Iris pigment epithelial cell (primary cell): ENCODE measurements around the gene DGKB.
A peak's percentile ranks its signal among the peaks of the same experiment; 100 is the strongest.

Experiments used
- DNase-seq: peaks from one replicate; pipeline ENCODE4 v3.0.0-alpha.2; 2011; ENCODE audit warnings: low read depth

The DGKB gene

DNA sequence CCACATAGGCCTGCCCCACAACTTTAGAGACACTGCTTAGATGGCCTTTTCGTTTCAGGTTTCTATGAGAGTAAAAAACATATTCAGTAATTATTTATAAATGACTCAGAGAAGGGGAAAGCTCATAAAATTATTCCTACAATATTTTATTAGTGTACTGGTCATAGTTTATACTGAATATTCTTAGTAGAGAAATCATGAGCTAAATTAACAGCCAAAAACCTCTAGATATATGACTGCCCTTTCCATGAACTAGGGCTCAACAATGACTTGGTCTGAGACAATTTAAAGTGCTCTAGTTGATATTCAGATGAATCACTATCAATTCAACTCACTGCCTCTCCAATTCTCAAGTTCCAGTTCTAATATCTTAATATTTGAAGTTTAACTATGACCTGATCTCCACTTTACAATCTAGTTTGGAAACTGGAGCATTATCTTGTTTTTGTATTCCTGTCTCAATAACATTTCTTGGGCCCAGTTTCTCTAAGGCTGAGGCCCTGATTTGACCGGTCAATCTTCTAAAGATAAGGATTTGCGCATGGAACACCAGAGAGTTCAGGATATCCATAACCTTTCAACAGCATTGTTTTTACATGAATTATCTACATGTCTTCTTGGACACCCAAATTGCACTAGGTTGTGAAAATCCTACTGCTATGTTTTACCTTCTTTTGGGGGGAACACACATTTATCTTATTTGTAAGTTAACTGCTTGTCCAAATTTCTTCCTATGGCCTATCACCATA lies 141.6 kb downstream of the DGKB start:
- no peak for DNase-seq

GRCh38 chr7:14759785-14760184 lies 142.8 kb downstream of the DGKB start:
- DNase-seq = no peak

- peak; percentile 66 for DNase-seq
These were observed 147.9 kb downstream of the DGKB start for GRCh38 chr7:14754631-14755030.

- no peak for DNase-seq
These were observed 150.2 kb downstream of the DGKB start for GRCh38 chr7:14752301-14752700.

GRCh38 chr7:14751461-14751860 lies 151.1 kb downstream of the DGKB start:
- DNase-seq = peak; percentile 3

DNA sequence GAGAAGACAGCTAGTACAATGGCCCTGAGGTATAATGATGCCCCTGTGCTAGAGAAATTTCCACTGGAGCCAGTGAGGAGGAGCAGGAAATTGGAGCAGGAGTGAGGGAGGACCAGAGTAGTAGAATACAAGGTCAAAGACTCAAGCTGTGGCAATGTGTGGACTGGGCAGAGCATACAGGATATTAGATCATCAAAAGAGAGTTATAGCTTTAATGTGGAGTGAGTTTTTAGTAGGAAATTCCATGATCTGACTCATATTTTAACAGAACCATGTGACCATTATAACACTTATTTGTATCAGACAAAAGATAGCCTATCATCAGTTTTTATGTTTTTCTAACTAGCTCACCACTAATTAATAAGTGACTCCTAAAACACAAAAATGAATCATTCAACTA lies 154.1 kb downstream of the DGKB start:
- DNase-seq = peak; percentile 81

DNA sequence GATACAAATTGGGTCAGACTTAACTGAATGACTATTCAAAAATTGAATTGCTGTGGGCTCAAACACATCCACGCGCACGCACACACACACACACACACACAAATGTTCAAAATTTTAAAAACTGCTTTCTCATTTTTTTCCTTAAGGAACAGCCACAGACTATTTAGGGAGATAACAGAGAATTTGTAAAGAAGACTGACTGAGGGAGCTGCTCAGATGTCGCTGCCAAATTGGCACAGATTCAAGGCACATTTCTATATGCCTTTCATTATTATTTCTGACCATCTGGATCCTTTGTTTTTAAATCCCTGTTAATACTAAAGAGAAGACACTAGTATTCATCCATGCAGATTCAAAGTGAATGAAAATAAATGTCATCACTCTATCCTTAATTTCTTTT lies 154.8 kb downstream of the DGKB start:
- peak; percentile 5 for DNase-seq

- no peak for DNase-seq
These were observed 157.5 kb downstream of the DGKB start for GRCh38 chr7:14745076-14745475.

DNA sequence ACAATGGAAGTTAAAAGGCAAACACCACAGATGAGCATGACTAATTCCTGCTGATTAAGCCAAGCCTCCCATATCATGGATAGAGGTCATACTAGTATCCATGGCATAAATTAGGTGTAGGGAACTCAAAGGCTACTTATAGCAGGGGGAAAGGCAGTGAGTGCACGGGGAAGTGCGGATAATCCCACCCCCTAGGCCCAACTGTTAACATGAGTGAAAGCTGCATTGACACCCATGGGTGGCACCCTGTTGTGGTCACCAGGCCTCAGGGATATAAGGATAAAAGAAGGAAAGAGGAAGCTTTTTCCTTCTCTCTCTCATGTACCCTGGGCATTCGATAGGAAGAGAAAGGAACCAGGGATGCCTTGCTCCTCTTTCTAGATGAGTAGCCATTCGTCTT lies 161.9 kb downstream of the DGKB start:
- no peak for DNase-seq

DNA sequence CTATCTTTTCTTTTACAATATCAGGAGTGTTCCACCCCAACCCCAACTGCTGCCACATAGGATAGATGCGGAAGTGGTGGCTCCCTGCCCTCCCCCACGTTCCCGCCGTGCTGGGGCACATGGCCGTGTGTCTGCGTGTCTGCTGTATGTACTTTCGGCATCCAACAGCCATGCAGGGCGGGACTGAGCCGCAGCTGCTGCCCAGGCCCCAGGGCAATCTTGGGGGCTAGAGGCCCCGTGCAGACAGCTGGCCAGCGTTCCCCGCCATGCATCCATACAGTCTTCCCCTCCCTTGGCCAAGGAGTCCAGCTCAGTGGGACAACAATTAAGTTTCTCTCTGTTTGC lies 162.7 kb downstream of the DGKB start:
- no peak for DNase-seq

DNA sequence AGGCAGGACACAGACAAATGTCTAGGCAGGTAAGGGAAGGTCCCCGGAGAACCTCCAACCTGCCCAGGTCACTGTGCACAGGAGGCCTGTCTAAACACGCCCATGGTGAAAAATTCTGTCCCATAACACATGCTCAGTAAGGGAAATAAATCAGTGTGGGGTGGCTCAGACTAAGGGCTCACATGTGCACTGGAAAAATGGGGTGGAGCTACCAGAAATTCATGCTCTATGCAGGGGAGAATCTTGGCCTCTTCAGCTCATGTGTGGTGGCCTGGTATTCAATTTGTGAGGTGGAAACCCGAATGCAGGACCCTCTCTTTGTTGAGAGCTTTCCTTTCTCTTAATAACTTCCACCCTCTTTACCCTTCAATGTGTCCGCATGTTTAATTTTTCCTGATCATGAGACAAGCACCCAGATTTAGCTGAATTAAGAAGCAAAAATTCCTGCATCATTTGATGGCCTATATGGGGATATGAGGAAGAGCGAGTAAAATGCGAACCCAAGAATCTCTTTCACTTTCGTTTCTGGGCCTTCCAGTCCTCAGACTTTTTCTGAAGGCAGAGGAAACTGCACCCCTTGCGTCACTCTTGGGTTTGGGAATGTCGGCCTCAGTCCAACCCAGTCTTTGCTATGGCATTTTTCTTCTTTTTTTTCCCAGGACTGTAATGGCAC lies 163.2 kb downstream of the DGKB start:
- no peak for DNase-seq

DNA sequence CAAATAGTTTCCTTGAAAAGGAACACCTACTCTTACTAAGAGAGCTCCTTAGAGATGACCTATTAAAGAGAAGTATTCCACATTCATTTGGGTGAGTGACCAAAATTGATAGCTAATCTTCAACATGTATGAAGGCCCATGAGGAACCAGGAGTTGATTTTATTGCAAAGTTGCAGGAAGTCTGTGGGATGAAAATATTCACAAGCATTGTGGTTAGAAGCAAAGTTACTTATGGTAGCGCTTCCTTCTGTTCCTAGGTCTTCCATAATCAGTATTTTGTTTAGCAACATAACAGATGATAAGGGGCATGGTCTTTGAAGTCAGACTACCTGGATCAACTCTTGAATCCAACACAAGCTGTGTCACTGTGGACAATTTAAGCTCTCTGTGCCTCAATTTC lies 164.5 kb downstream of the DGKB start:
- DNase-seq = no peak

DNA sequence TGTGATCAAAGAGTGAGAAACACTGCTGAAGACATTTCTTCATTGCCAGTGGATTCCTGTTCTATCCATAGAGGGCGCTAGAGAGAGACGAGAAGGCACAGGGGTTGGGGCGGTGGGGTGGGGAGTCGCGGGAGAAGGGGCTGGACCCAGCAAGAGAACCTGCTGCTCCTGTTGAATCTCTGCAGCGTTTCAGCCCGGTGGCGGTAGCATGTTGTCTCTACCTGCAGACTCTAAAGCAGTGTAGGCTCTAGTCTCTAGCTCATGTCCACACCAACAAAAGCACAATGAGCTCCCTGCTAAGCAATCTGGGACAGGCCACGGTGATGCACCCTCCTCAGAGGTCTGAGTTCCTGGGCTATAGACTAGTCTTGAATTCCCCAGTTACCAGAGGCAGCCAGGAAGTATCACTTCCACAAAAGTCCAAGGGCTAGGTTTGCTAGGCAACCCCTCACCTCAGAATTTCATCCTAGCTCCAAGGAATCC lies 167.7 kb downstream of the DGKB start:
- DNase-seq = no peak

DNA sequence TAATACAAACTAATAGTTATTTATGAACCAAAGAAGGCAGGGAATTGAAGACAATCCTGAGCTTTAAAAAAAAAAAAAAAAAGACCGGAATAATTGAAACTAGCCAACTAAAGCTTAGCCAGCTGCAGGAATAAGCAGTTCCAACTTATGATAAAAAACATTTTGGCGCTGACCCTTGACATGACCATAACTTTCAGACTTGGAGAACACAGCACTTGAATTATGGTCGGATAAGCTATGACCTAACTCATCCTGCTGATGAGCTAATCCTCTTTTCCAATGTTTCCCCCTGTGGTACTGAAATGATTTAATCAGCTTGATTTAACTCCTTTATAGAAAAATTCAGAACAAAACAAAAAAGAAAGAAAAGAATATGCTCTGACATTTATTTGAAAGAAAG lies 181.8 kb downstream of the DGKB start:
- DNase-seq = no peak

DNA sequence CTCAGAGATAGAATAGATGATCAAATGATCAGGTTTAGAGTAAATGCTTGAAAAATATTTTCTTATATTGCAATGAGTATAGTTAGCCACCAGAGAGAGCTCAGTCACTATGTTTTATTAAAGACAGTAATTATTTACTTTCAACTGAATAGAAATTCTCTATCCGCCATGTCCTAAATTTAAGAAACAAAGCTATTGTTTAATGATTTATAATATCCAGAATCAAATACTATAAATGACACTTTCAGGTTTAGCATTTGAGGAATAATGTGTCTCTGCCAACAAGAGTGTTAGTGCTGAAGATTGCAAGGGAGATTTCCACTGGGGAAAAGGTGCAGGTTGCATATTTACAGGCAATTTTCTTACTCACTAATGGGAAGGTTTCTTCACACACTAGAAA lies 184.7 kb downstream of the DGKB start:
- DNase-seq = peak; percentile 10

DNA sequence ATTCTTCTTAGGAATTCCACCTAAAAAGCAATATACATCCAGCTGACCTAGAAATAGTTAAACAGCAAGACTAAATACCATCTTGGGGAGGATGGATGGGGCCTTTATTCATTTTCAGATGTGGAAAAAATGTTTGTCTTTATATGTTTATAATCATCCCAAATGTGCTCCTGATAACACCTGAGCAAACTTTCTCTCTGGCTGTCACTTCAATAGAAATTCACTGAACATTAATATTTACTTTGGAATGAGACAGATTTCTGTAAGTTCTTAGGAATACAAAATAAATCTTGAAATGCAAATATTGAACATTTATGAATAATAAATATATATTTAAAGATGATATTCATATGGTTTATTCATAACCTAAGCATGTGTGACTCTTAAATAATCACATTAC lies 185.4 kb downstream of the DGKB start:
- DNase-seq = no peak

DNA sequence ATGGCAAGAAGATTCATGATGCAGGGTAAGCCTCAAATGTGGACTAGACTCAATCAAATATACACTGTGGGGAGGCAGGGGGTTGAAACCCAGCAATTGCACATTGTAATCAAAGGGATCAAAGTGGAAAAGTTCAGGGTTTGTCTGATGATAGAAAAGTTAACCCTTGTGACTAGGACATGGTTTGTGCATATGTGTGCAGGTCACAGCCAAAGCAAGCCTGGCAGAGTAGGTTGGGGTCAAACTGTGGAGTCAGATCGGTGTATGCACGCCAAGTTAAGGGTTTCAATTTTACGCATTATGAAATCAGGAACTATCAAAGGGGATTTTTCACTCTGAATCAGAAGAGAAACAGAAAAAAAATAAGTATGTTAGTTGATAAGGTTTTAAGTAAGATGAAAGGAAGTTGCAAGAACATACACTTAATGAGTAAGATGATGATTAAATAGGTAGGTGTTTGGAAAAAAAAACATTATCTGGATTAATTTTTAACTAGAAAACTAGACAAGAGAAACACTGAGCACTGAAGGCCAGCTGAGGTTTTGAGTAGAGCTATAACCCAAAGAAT lies 188.3 kb downstream of the DGKB start:
- no peak for DNase-seq

DNA sequence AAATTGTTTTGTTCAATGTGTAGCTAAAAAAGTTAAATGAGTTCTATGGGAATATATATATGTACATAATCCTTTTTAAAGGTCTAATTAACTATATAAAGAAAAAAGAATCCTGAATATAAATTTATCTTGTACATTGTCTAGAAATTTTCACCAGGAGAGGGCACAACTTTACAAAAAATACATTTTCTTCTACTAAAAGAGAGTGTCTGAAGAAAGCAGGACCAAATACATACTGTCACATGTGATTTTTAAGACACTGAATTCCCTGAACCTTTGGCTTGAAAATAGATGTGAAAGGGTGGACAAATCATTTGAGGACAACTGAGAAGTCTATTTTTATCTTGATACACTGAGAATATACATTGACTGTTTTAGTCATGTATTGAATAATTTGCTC lies 204.3 kb downstream of the DGKB start:
- no peak for DNase-seq

DNA sequence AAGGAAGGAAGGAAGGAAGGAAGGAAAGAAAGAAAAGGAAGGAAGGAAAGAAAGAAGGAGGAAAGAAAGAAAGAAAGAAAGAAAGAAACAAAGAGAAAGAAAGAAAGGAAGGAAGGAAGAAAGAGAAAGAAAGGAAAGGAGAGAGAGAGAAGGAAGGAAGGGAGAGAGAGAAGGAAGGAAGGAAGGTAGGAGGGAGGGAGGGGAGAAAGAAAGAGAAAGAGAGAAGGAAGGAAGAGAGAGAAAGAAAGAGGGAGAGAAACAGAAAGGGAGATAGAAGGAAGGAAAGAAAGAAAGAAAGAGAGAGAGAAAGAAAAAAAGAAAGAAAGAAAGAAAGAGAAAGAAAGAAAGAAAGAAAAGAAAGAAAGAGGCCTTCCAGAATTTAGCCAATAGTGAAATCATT lies 204.9 kb downstream of the DGKB start:
- no peak for DNase-seq

- peak; percentile 20 for DNase-seq
These were observed 210.9 kb downstream of the DGKB start for GRCh38 chr7:14691597-14692203.

DNA sequence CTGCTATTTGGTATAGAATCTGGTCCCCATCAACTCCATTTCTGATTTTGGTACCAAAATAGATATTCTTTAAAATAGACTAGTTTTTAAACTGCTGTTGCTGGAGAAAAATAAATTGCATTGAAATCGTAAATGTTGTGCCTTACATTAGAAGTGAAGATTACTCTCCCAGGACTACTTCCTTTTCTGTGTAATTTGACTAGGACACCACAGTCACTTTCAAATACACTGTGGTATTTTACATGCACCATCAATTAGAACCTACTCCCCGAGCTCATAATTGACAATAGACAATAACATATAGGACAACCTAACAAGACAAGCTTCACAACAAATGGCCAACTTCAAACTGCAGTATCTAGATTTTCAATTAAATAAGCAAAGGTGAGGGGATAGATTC lies 211.5 kb downstream of the DGKB start:
- no peak for DNase-seq

DNA sequence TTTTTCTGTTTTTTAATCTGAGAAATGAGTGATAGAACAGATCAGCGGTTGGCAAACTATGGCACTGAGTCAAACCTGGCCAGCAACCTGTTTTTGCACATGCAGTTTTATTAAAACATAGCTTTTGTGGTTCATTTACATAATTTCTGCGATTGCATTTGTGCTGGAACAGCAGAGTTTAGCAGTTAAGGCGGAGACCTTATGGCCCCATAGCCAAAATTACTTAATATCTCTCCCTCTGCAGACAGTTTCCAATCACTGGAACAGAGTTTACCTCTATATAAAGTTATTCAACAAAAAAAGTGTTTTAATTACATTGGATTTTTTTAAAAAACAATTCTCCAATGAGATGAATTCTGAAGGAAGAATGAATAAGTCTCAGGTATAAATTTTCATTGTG lies 212.1 kb downstream of the DGKB start:
- no peak for DNase-seq

- no peak for DNase-seq
These were observed 212.5 kb downstream of the DGKB start for GRCh38 chr7:14690075-14690474.
